Activated T-helper 1 cell treated with anti-CD3 and anti-CD28 coated beads, Interleukin-2, amount 50 U/mL, for 16 hours (primary cell): Measurements from ENCODE around the gene MACROD1.

Source experiments
- DNase-seq, 2 donors: peaks; one replicate each; pipeline ENCODE4 v3.0.0-alpha.2; 2020; ENCODE audit warnings: low read depth in 1 of 2, low spot score in 1 of 2

The MACROD1 gene

GRCh38 chr11:64131683-64132190, 34.2 kb downstream of the MACROD1 start:
- DNase-seq = no peak

GRCh38 chr11:64130618-64131017, 35.3 kb downstream of the MACROD1 start:
- no peak for DNase-seq

- DNase-seq = no peak
These were observed 36.5 kb downstream of the MACROD1 start for GRCh38 chr11:64129403-64129802.

GRCh38 chr11:64128255-64129006, 37.5 kb downstream of the MACROD1 start:
- no peak for DNase-seq

GRCh38 chr11:64127267-64128072, 38.4 kb downstream of the MACROD1 start:
- no peak for DNase-seq

- no peak for DNase-seq
These were observed 39.1 kb downstream of the MACROD1 start for GRCh38 chr11:64126796-64127195.

GRCh38 chr11:64126371-64126770, 39.5 kb downstream of the MACROD1 start:
- DNase-seq = no peak

GRCh38 chr11:64125676-64126075, 40.2 kb downstream of the MACROD1 start:
- DNase-seq = no peak

GRCh38 chr11:64124147-64124546, 41.8 kb downstream of the MACROD1 start:
- DNase-seq = no peak

GRCh38 chr11:64123679-64124078, 42.2 kb downstream of the MACROD1 start:
- DNase-seq = no peak

GRCh38 chr11:64122411-64123410, 43.2 kb downstream of the MACROD1 start:
- no peak for DNase-seq

- DNase-seq = no peak
These were observed 44.1 kb downstream of the MACROD1 start for GRCh38 chr11:64121663-64122410.

GRCh38 chr11:64120951-64121569, 44.9 kb downstream of the MACROD1 start:
- no peak for DNase-seq

- no peak for DNase-seq
These were observed 46.2 kb downstream of the MACROD1 start for GRCh38 chr11:64119700-64120099.

GRCh38 chr11:64118876-64119665, 46.8 kb downstream of the MACROD1 start:
- no peak for DNase-seq

GRCh38 chr11:64117763-64118459, 48.0 kb downstream of the MACROD1 start:
- DNase-seq = no peak

GRCh38 chr11:64115531-64116522, 50.1 kb downstream of the MACROD1 start:
- no peak for DNase-seq
